ENCODE measurements around the gene ASCC3.

Gene ASCC3

GRCh38 chr6:100730001-100730980, 150.8 kb downstream of the ASCC3 start:
- no peak for DNase-seq (ENCODE audit: low read depth in 2 of 2)

GRCh38 chr6:100726666-100727065, 154.5 kb downstream of the ASCC3 start:
- DNase-seq (ENCODE audit: low read depth in 2 of 2), result no peak

DNA sequence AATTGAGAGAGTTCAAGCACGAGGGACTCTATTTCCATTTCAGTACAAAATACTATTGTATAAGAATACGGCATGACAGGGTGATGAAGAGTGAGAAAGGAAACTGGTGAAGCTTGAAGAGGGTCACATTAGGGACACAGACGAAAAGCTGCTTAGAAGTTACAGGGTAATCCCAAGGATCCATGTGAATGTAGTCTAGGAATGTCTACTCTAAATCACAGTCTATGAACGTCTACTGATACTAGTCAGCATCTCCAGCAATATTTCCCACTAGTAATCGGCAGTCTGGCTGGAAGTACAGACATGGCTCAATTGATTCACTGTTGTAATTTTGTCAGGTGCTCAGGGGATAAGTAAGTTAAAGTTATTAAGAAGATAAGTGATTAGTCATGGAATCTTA, 156.4 kb downstream of the ASCC3 start:
- no peak for DNase-seq (ENCODE audit: low read depth in 2 of 2)

GRCh38 chr6:100724222-100724621, 156.9 kb downstream of the ASCC3 start:
- DNase-seq (ENCODE audit: low read depth in 2 of 2), result no peak

DNA sequence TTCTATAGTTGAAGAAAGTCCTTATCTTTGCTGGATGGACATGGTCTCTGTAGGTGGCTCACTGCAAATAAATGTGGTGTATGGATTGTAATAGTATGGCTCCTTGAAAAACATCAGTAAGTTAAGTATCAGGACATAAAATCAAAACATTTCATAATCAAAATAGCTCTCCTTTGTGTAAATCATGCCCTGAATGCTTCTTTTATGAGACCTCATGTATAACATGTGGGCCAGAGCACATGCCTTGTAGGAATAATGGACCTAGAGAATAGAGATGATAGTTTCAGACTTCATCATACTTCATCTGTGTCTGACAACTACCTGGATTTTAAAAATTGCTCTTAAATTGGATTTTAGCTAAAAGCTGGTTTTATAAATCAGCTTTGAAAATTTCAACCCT, 159.9 kb downstream of the ASCC3 start:
- DNase-seq (ENCODE audit: low read depth in 2 of 2), result no peak

GRCh38 chr6:100719883-100720682, 161.0 kb downstream of the ASCC3 start:
- no peak for DNase-seq (ENCODE audit: low read depth in 2 of 2)

DNA sequence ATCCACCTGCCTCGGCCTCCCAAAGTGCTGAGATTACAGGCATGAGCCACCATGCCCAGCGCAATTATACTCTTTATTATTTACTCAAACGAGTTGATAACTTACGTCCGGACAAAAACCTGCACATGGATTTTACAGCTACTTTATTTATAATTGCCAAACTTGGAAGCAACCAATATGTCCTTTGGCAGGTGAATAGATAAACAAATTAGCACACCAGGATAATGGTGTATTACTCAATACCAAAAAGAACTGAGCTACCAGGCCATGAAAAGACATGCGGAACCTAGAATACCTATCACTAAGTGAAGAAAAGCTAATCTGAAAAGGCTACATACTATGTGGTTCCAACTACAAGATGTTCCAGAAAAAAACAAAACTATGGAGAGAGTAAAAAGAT, 168.1 kb downstream of the ASCC3 start:
- DNase-seq (ENCODE audit: low read depth in 2 of 2), result no peak

DNA sequence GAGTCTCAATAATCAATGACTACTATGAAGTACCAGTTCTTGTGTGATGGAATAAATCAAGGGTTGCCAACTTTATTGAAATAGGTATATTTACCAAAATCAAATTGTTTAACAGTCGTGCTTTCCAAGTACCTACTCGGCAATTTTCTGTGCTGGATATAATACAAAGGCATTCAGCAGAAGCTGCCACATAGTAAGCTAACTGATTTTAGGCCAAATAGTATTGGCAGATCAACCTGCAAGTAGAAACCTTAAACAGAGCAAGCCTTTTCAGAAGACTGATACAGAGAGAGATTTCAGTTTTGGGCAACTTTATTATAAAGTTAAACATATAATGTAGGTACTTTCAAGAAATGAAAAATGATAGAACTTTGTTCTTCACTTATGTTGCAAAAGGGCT, 174.6 kb downstream of the ASCC3 start:
- no peak for DNase-seq (ENCODE audit: low read depth in 2 of 2)

- no peak for DNase-seq (ENCODE audit: low read depth in 2 of 2)
Observed at GRCh38 chr6:100704961-100705360, 176.2 kb downstream of the ASCC3 start.

- no peak for DNase-seq (ENCODE audit: low read depth in 2 of 2)
Observed at GRCh38 chr6:100701728-100702127, 179.4 kb downstream of the ASCC3 start.

- no peak for DNase-seq (ENCODE audit: low read depth in 2 of 2)
Observed at GRCh38 chr6:100700009-100700408, 181.1 kb downstream of the ASCC3 start.

DNA sequence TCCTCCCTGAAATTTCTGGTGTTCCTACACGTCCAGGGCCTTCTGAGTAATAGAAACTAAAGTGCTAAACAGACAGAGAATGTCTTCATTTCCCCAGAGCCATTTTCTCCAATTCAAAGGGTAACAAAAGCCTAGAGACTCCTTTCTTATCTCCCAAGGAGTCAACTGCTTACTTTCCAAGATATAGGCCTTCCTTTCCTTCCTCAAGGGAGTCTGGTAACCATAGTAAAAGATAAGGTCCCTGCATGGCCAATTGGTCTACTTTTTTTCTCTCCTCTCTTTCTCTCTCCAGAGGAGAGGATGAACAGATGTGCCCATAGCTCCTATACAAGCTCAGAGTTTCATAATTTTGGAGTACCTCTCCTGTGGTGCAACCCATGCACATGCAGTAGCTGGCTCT, 185.7 kb downstream of the ASCC3 start:
- DNase-seq (ENCODE audit: low read depth in 2 of 2), result no peak

DNA sequence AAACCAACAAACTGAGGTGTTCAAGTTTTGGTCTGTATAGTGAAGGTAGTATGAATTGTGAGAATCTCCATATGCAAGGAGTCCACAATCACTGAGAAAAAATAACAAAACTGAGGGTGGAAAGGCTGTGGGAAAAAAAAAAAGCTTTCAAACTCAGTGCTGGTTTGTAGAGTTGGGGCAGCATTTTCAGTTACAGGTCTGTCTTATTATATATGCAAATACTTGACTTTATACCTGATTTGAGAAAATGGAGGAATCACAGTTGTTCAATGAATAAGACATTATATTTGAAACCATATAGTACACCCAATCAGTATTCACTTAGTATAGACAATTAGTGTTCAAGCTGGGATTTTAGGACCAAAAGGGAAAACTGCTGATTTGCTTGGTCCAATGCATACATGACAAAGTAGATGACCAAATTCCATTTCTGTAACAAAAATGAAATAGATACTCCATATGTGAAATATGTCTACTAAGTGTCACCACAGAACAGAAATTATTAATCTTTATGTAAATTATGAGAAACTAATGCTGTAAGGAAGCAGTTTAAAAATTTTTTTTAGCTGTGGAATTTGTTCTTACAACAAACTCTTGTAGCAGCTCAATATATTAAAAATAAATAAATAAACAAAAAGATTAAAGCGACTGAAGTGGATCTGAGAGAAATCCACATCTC, 187.7 kb downstream of the ASCC3 start:
- no peak for DNase-seq (ENCODE audit: low read depth in 2 of 2)

- no peak for DNase-seq (ENCODE audit: low read depth in 2 of 2)
Observed at GRCh38 chr6:100691972-100692371, 189.2 kb downstream of the ASCC3 start.

DNA sequence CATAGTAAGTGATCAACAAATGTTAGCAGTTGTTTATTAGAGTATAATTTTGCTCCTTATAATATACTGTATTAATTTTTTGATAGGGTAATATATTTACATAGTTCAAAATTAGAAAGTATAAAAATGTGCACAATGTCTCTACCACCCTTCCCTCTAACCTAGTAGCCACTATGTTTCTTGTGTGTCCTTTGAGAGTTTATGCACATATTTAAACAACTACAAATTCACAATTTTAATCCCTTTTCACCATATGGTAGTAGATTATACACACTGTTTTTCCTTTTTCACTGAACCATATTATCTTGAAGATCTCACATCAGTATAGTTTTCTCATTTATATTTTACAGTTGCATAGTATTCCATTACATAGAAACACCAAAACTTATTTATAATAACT, 194.9 kb downstream of the ASCC3 start:
- DNase-seq (ENCODE audit: low read depth in 2 of 2), result no peak

DNA sequence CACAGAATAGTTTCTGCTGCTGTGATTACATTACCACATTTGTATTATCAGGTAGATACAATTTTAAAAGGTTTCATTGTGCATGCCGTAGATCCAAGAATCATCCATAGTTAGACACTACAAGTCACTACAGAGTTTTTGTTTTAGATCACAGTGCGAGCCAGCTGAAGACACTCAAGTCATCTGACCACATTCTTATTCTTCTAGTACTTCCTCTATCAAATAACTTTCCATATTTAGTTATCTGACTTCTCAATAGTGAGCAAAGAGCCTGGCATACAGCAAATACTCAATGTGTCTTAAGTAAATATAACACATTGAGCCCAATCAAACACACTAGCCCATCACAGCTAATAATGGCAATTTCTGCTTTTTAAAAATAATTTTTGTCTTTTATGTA, 195.4 kb downstream of the ASCC3 start:
- DNase-seq (ENCODE audit: low read depth in 2 of 2), result no peak

DNA sequence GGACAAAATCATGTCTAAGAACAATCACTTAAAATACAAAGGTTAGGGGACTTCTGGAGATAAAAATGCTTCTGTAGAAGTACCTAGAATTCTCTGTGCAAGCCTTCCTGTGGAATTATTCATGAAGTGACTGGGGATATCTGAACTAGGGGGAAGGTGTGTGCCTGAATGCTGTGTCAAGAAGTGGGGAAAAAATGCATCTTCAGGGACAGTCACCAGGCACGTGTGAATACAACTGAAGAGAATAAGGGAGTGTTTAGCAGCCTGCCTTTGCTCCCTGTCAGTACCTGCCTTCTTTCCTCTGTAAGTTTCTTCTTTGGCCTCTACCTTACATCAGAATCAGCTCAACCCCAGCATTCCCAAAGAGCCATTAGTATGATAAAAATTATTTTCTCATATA, 201.0 kb downstream of the ASCC3 start:
- no peak for DNase-seq (ENCODE audit: low read depth in 2 of 2)

DNA sequence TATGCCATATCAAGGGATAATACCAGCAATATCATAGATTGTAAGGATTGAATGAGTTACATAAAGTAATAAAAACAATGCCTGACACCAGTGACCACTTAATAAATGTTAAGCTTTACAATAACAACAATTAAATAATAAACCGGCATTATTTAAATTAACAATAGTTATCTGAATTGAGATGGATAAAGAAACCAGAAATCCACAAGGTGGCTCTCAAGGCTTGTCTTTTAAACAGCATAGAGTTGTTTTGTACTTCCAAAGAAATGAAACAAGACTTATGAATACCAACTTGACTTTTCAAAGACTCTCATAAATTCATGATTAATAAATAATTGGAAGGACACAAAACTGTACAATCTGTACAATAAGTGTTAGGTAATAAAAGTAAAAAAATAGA, 203.1 kb downstream of the ASCC3 start:
- DNase-seq (ENCODE audit: low read depth in 2 of 2), result no peak

DNA sequence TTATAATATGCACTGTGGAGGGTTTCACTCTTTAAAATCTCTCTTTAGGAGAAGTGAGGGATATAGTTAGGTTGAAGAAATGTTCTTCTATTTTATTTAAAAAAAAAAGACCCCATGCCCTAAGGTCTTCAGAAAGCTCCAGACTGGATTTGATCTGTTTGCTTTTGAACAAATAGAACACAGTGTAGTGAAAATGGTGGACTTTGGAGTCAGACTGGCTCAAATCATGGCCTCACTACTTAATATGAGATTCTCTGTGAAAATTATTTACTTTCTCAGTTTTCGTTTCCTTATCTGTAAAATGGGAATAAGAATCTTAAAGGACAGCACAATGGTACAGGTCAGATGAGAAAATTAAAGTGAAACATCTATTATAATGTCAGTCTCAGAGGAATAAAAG, 203.9 kb downstream of the ASCC3 start:
- no peak for DNase-seq (ENCODE audit: low read depth in 2 of 2)

- no peak for DNase-seq (ENCODE audit: low read depth in 2 of 2)
Observed at GRCh38 chr6:100673641-100674040, 207.5 kb downstream of the ASCC3 start.

GRCh38 chr6:100671740-100672139, 209.4 kb downstream of the ASCC3 start:
- no peak for DNase-seq (ENCODE audit: low read depth in 2 of 2)

DNA sequence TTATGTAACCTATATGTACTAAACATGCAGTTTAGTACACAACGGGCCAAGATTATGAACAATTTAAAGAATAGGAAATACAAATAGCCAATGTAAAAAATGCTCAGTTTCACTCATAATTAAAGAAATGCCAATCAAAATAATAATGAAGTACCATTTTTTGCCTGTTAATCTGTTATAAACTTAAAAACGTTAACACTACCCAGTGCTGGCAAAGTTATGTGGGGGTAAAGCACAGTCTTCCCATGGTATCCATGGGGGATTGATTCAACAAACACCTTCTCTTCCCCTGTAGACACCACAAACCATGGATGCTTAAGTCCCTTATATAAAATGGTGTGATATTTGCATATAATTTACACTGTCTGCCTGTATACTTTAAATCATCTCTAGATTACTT, 211.1 kb downstream of the ASCC3 start:
- no peak for DNase-seq (ENCODE audit: low read depth in 2 of 2)
